Fibroblast of skin of left quadriceps (primary cell): ENCODE results near the gene PWWP2B.

Experiments
- DNase-seq, 2 experiments: peaks; one replicate each; pipeline ENCODE4 v3.0.0-alpha.2; 2013; ENCODE audit warnings: low read depth in 2 of 2

PWWP2B gene

DNA sequence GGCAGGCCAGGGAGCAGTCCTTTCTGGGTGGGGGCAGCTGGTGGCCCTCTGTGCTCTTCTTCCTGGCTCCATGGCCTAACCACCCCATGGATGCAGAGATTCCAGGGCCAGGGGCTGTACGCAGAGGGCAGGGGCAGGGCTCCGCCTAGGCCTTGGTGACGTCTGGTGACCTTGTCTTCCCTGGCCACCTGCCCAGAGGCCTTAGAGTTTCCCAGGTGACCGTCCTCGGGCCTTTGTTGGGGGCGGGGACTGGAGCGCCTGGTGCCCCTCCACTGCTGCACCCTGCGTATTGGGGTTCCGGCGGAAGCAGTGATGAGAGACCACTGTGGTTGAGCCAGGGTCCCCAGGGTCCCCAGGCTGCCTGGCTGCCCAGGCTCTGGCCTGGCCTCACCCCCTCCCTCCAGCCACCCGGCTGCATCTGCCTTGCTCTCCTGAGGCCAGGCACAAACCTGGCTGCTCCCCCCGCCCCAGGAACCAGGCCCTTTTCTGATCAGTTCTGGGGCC is 10.3 kb downstream of the PWWP2B start:
- DNase-seq: no peak

DNA sequence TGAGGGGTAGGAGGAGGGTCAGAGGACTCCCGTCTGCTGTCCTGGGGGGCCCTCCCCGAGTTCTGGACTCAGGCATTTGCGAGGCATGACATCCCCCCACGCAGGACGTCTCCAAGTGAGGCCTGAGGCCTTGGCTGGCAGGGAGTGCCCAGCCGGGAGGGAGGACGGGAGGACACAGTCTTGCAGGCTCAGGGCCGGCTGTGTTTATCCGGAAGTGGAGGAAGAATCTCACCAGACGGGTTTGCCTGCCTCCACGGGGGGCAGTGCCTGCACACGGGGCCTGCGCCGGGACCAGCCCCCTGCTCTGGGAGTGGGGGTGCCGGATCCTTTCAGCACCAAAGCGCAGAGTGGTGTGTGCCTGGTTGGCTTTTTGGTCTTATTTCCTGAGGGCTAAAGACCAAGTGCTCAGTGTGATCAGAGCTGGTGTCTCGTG is 10.9 kb downstream of the PWWP2B start:
- no peak for DNase-seq

DNA sequence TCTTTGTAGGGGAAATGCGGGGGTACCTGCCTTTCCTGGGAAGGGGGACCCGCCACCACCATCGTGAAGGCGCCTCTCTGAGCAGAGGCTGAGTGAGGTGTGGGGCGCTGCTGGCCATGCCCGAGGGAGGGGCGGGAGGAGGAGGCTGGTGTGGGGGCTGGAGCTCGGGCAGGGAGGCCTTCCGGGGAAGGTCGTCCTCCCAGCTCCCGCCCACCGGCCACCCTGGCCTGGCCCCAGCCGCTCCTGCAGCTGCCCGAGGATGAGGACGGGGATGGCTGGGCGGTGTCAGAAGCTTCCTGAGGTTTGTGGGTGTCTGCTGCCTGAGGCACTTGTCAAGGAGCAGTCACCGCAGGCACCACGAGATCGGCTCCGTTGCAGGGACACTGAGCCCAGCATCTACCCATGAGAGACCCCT is 11.4 kb downstream of the PWWP2B start:
- DNase-seq: no peak

DNA sequence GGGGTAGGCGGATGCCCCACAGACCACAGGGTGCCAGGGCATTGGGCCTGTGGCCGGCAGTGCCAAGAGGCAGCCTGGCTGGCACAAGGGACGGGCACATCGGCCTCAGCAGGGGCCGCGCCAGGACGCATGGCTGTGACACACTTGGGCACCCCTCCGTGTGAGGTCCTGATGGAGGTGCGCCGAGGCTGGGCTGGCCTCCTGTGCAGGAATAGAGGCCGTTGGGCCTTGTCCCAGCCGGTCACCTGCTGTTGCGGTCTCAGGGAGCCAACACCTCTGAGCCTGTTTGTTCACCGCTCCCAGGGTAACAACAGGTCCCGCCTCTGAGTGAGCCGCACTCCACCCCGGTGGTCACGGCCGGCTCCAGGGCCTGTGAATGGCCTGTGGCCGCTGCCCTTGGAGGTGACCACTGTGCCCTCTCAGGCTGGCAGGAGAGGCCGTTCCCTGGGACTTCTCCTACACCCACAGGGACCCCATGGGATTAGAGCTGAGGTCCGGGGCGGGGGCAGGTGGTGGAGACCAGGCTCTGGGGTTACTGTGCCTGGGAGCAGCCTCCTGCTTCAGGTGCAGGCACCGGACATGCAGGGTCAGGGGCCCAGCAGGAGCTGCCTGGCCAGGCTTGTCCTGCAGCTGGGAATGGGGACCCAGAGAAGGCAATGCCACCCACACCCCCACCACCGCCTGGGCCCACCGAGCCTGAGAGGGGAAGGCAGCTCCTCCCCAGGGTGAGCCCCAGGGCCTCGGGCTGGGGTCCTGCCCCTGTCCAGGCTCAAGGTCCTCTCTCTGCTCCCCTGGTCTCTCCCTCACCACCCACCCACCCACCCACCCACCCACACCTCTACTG is 12.0 kb downstream of the PWWP2B start:
- DNase-seq: no peak

DNA sequence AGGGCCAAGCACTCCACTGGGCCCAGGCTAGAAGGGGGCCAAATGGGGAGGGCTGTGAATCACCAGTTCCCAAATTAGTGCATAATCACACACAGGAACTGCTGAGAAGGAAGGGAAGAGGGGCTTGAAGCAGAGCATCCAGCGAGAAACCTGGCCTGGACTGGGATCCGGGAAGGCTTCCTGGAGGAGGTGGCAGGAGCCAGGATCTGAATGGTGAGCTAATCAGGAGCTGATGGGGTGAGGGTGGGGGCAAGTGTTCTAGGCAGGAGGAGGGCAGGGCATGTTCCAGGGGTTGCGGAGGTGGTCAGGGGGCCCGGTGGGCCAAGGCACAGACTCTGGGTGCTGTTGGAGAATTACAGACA is 12.6 kb downstream of the PWWP2B start:
- DNase-seq: no peak

DNA sequence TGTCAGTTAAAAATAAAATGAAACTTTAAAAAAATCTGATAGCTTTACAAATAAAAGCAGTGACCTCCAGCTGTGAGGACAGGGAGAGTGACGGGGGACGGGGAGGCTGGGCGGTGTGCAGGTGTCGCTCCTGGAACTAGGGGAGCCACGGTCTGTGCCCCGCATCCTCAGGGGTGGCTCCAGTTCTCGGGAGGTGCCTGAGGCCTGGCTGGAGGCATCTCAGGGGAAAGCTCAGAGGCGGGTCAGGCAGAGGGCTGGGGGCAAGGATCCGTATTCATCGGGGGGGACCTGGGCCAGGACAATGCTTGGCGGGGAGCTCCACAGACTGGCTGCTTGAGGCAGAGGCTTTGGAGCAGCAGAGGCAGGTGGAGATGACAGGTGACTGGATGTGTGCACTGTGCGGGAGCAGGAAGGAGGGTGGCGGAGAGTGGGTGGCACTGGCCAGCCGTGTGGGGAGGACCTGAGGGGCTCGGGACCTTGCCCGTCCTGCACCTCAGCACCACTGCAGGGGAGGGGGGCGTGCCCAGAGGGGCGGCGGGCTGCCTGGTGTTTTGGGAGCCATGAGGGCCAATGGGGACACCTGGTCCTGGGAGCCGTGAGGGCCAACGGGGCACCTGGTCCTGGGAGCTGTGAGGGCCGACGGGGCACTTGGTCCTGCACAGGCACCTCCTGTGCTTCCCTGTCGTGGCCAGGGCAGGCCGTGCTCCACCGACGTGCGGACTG is 13.2 kb downstream of the PWWP2B start:
- no peak for DNase-seq

DNA sequence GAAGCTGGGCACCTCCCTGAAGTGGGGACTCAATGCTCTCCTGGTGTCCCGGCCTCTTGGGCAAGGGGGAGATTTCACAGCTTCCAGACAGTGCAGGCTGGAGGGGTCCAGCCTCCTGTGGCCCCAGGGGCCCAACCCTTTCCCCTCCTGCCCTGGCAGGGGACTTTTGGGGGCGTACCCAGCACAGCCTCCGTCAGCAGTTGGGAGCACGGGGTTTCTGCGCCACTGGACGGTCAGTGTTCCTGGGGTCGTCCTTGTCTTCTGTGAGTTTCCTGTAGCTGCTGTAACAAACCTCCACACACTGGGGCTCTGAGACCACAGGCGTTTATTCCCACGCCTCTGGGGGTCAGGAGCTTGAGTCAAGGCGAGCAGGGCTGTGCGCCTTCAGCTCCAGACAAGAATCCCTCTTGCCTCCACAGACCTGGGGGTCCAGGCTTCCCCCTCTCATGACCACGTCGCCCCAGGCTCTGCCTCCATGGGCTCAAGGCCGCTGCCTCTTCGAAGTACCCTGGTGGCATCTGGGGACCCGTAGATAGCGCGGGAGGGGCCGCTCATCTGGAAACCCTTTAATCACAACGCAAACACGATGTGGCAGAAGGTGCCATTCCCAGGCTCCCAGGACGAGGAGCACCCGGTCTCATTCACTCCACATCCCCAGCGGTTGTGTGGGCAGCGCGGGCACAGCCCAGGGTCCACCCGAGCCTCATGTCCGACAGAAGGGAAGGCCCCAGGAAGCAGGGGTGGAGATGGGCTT is 14.0 kb downstream of the PWWP2B start:
- no peak for DNase-seq

DNA sequence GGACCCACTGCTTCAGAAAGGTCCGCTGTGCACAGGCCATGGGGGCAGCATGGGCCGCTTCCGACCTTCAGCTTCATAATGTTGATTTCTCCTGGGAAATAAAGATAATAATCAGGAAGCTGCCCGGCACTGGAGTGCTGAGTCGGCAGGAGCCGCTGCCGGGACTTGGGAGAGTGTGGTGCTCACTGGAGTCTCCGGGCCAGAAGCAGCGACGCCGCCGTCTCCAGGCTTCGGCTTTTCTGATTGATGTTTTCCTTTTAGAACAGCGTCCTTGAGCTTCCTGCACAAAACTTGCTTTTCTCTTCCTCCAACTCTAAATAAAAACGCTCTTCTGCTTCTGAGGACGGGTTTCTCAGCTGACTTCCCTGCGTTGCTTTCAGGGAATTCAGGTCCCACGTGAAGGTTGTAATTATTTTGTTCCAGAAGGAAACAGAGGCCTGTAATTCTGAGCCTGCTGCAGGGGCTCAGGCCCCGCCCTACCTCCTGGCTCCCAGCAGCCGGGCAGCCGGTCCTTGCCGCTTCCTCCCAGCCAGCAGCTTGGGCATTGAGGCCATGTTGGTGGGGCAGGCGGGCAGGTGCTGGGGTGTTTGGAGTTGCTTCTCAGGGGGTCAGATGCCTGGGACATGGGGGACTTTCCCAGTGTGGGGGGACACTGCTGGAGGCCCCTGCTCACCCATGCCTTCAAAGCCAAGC is 14.7 kb downstream of the PWWP2B start:
- DNase-seq: no peak

DNA sequence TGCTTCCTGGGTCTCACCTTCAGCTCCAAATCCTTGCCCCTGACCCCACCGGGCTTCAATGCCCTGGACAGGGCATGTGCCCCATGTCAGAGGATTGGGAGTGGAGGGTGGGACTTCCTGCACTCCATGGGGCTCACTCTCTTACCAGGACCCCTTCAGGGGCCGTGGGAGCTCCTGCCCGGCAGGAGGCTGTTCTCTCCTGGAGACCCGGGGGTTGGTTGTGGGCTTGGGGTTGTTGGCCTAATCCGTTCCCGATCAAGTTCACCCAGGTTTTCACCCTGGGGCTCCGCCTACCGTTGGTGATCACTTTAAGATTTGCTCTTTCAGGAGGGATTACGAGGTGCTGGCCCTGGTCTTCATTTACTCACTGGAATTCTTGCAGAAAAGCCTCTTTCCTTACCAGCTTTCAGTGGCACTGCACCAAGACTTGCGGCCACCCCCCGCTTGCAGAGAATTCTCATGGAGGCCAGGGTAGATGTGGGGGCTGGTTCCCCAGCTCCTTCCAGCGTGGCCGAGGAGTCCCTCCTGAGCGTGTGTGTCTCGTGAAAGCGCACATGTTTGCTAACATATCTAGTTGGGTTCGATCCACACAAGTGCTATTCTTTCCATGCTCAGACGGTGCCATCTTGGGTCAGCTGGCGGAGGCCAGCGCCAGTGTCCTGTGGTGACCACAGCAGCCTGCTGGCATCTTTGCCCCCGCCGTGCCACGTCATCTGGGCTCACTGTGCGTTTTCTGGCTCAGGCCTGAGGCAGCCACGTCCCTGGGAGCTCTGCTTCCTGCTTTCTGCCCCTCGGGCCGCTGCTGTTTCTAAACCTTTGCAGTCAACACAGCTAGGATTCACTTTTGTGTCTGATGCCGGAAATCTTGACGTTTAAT is 15.6 kb downstream of the PWWP2B start:
- no peak for DNase-seq

DNA sequence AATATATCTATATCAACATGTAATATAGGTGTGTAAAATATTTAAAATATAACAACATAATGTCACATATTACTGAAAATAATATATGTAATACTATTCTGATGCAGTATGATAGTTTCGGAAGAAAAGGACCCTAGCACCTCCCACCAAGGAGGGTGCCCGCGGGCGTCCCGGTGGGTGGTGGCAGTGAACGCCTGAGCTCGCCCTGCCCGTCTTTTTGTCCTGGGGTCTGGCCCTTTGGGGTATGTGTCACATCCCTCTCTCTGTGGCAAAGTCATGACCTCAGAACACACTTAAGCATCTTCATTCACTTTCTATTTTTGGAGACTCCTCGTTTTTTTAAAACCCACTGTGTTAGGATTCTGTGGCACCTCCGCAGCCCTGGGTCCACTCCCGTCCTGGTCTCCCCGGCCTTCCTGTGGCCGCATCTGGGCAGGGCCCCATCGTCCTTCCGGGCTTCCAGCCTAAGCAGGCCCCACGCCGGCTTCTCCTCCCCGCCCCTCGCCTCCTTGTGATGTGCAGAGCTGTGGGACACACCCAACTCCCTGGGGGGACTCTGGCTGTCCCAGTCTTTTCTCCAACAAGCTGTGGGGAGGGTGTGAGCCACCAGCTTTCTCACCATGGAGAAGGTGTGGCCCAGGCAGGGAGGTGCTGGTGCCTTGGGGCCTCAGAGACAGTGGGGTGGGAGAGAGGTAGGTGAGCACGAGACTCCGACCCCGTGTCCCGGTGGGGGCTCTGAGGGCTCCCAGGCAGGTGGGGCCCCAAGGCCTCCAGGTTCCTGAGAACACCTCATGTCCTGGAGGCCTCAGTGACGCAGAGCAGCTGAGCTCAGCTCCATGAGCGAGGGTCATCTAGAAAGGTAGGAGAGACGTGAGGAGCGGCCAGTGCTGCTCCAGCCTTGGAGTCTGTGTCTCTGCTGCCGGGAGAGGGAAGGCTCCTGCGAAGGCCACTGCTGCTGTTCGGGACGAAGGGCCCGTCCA is 16.5 kb downstream of the PWWP2B start:
- no peak for DNase-seq

DNA sequence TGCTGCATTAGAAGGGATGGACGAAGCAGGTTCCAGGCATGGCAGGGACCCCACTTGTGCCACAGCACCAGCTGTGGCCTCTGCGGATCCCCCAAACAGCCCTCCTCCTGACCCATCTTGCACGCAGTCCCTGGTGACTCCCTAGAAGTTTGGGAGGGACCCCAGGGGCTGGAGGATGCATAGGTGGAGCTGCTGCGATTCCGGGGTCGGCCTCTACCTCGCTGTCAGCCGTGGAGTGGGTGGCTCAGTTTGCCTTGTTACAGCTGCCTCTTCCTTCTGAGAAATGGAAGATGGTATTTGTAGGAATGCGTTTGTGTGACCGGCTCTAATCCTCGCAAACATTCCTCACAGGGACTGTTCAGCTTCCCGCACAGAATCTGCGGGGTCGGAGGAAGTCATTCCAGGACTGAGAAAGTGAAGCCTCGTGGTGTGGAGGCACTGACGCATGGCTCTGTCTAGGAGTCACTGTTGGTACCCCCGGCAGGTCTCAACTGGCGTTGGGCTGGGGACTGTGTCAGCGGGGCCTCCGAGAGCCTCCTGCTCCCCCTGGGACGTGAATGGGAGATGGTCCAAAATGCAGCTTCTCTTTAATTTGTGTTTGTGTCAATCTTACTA is 17.5 kb downstream of the PWWP2B start:
- no peak for DNase-seq

DNA sequence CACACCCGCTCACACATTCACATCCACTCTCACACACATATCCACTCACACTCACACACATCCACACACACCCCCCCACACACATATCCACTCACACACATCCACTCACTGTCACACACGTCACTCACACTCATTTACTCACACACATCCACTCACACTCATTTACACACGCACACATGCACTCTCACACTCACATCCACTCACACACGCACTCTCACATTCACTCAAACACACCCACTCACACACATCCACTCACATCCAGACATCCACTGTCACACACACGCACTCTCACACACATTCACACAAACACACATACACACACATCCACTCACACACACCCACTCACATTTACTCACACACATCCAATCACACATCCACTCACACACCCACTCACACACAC is 18.3 kb downstream of the PWWP2B start:
- DNase-seq: no peak

DNA sequence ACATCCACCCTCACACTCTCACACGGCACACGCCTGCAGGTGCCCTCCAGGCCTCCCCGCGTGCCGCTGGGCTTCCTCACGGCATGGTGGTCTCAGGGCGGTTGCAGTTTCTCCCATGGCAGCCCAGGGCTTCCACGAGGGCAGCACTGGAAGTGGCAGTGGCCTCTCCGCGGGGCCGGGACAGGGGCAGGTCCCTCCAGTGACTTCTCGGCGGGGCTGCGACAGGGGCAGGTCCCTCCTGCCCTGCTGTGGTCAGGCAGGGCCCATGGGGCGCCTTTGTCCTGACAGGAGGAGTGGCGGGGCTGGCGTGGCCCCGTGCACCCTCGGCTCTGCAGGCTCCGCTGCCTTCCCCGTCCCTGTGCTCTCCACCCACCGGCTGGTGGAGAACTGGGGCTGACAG is 19.0 kb downstream of the PWWP2B start:
- no peak for DNase-seq

DNA sequence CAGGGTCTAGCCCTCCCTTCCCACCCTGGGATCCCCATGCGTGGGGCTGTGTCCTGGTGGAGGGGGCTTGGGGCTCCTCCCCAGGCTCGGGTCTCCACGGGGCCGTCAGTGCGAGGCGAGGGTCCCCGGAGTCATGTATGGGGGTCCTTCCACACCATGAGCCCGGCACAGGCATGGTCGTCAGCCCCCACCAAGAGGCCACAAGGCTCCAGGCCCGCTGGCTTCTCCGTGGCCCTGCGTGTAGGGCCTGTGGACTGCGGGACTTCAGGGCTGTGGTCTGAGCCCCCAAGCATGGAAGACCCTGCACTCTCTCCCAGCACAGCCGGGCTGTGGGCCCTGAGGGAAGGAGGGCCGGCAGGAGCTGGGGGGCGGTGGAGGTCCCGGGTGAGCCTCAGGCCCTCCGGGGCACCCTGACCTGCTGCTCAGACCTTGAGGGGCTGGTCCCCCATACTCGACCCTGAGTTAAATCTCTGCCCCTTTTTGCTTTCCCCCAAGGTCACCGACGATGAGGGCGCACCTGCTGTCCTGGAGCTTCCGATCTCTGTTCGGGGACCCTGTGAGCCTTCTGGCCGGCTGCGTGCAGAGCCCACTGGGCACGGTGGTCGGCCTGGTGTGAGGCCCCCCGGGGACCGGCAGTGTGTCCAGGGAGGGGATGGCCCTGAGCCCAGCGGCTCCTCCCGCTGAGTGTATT is 19.7 kb downstream of the PWWP2B start:
- DNase-seq: no peak

DNA sequence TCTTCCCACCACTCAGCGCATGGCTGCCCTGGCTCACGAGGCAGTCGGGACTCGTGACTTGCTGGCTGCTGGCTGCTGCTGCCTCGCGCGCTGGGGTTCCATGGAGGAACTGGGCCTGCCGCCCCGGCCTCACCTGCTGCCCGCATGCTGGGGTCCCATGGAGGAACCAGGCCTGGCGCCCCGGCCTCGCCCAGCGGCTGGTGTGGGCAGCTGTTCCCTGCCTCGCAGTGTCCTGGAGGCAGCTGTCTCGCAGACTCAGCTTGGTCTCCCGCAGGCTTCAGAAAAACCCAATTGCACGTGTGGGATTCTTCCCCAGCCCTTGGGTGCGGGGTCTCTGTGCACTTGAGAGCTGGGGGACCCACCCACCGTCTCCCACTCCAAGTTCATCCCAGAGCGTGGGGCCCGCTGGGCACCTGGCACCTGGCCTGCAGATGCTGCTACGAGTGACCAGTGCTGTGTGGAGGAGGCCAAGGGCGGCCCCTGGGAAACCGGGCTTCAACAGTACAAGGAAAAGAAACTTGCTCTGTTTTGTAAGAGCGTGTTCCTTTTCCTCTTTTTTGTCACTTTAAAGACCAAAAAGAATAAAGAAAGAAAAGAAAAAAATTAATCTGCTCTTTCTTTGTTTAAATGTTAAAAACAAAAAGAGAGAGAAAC is 20.4 kb downstream of the PWWP2B start:
- no peak for DNase-seq

DNA sequence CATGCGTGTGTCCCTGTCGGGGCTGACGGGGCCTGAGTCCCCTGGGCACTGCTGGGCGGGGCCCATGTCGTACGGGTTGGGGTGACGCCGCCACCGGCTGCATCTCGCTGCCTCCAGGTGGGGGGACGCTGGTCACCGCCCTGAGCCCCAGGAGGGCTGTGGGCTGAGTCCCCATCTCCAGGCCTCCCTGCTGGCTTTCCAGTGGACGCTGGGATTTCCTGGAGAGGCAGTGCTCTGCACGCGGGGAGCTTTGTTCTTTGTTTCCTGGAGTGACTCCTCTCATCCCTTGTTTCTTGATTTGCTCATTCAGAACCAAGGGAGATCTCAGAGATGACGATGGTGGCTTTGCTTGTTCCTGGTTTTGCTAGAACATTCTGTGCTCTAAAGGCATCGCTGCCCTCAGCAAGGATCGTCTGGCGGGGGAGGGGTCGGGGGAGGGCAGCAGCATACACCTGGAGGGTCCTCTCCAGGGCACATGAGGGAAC is 21.0 kb downstream of the PWWP2B start:
- no peak for DNase-seq

DNA sequence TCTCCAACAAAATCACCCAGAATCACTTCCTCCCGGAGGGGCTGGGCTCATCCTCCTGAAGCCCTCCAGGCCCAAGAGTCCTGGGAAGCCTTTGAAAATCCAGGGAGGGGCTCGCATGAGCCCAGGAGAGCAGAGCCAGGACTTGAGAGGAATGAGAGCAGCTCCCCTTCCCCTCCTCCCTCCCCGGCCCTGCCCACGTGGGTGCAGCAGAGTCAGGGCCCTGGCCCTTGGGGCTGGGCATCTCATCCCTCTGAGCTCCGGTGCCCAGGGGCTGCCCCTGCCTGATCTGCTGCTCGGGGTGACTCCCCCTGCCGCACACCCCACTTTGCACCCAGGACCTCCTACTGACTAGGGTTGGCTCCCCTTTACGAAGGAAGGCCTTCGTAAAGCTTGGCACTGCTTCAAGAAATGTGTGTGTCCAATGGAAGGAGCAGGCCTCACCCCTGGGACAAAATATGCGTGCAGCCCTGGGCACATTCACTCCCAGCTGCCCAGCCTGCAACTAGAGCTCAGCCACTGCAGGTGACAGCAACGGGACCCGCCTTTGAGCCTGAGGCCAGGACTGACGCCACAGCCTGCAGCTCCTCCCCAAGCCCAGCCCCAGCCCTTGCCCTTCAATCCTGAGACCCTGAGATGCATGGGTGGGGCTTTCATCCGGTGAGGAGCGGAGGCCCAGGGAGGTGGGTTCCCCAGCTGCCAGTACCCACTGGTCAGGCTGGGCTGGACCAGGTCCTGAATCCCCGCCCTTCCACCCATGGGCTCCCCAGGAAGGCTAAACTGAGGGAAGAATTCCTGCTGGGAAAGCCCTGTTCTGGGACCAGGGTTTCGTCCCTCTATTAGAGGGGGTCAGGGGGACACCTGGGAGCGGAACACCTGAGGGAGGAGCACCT is 21.8 kb downstream of the PWWP2B start:
- no peak for DNase-seq
